GM21737 (cell line): Measurements from ENCODE around the gene CREG2.

Source experiments
- ATAC-seq: cut with Tn5 transposase; IDR thresholded peaks from one replicate; pipeline ENCODE4 v1.9.1; 2021; ENCODE audit warnings: mild to moderate bottlenecking, moderate library complexity; ENCODE audit not compliant: unreplicated experiment

CREG2 gene

GRCh38 chr2:101387151-101387834, at the start of gene CREG2:
TSS of gene CREG2 (minus strand) at chr2:101387503. CDS start at chr2:101387457, 46 bp downstream.
- ATAC-seq = no peak

- ATAC-seq = no peak
These were observed 47.9 kb upstream of the CREG2 start for GRCh38 chr2:101435001-101435862.

- no peak for ATAC-seq
These were observed 46.2 kb upstream of the CREG2 start for GRCh38 chr2:101433465-101433864.

GRCh38 chr2:101432411-101433181, 45.3 kb upstream of the CREG2 start:
- ATAC-seq = no peak

GRCh38 chr2:101431486-101431885, 44.2 kb upstream of the CREG2 start:
- no peak for ATAC-seq

GRCh38 chr2:101430156-101430555, 42.9 kb upstream of the CREG2 start:
- no peak for ATAC-seq

- ATAC-seq = no peak
These were observed 42.1 kb upstream of the CREG2 start for GRCh38 chr2:101429453-101429852.

GRCh38 chr2:101428422-101429176, 41.3 kb upstream of the CREG2 start:
- ATAC-seq = no peak

GRCh38 chr2:101427743-101428142, 40.4 kb upstream of the CREG2 start:
- no peak for ATAC-seq

- ATAC-seq = no peak
These were observed 39.9 kb upstream of the CREG2 start for GRCh38 chr2:101427240-101427639.

- no peak for ATAC-seq
These were observed 39.5 kb upstream of the CREG2 start for GRCh38 chr2:101426822-101427221.

- ATAC-seq = no peak
These were observed 33.3 kb upstream of the CREG2 start for GRCh38 chr2:101420623-101421022.

- no peak for ATAC-seq
These were observed 31.9 kb upstream of the CREG2 start for GRCh38 chr2:101419096-101419663.

- no peak for ATAC-seq
These were observed 31.3 kb upstream of the CREG2 start for GRCh38 chr2:101418460-101419095.

GRCh38 chr2:101416609-101417008, 29.3 kb upstream of the CREG2 start:
- no peak for ATAC-seq

- ATAC-seq = no peak
These were observed 28.6 kb upstream of the CREG2 start for GRCh38 chr2:101415884-101416283.

- ATAC-seq = no peak
These were observed 27.9 kb upstream of the CREG2 start for GRCh38 chr2:101415220-101415619.

GRCh38 chr2:101412092-101412694, 24.9 kb upstream of the CREG2 start:
- ATAC-seq = no peak

GRCh38 chr2:101410746-101411145, 23.4 kb upstream of the CREG2 start:
- no peak for ATAC-seq
